HepG2 (cell line): Measurements from ENCODE around the gene POMT1. TPM values are rescaled to one million over a fixed set of nuclear protein-coding genes. Genes with fewer than 3 reads are reported as not detected.

Experiments used
- CERS6 ChIP-seq: sonication (generic); formaldehyde crosslinking; IDR thresholded peaks from 2 replicates; pipeline ENCODE4 v1.5.0; 2020; ENCODE audit warnings: missing genetic modification reagents
- PTBP1 ChIP-seq: fragments of 200-400 bp; formaldehyde crosslinking; IDR thresholded peaks from 2 replicates; pipeline ENCODE4 v1.6.1; 2018; ENCODE audit warnings: low read length, low read depth; ENCODE audit not compliant: poor library complexity, severe bottlenecking
- TBP ChIP-seq: sonication (generic); formaldehyde crosslinking; IDR thresholded peaks from 2 replicates; pipeline ENCODE4 v1.5.0; 2020; ENCODE audit warnings: missing genetic modification reagents
- TFDP1 ChIP-seq: IDR thresholded peaks from 2 replicates; pipeline ENCODE4 v1.6.1; 2016; ENCODE audit warnings: missing compliant biosample characterization, missing genetic modification reagents, borderline replicate concordance
- THAP11 ChIP-seq: IDR thresholded peaks from 2 replicates; pipeline ENCODE4 v1.6.1; 2016; ENCODE audit warnings: missing biosample characterization, missing genetic modification reagents
- THAP9 ChIP-seq: sonication (generic); formaldehyde crosslinking; IDR thresholded peaks from 2 replicates; pipeline ENCODE4; 2020; ENCODE audit warnings: missing genetic modification reagents, mild to moderate bottlenecking, borderline replicate concordance
- YEATS4 ChIP-seq: sonication (generic); formaldehyde crosslinking; IDR thresholded peaks from 2 replicates; pipeline ENCODE4 v1.4.0; 2020; ENCODE audit warnings: missing genetic modification reagents, borderline replicate concordance
- ZBTB2 ChIP-seq: sonication (generic); formaldehyde crosslinking; IDR thresholded peaks from 2 replicates; pipeline ENCODE4 v1.8.0; 2022; ENCODE audit warnings: low read depth, missing genetic modification reagents
- ZMAT3 ChIP-seq: sonication (generic); formaldehyde crosslinking; conservative IDR thresholded peaks from 2 replicates; pipeline ENCODE4 v1.7.0; 2021; ENCODE audit warnings: missing genetic modification reagents
- ZNF337 ChIP-seq: sonication (generic); formaldehyde crosslinking; IDR thresholded peaks from 2 replicates; pipeline ENCODE4 v1.5.1; 2020; ENCODE audit warnings: missing genetic modification reagents, low read depth, mild to moderate bottlenecking, borderline replicate concordance
- ZNF572 ChIP-seq: sonication (generic); formaldehyde crosslinking; IDR thresholded peaks from 2 replicates; pipeline ENCODE4 v1.5.1; 2020; ENCODE audit warnings: mild to moderate bottlenecking, missing genetic modification reagents
- polyA plus RNA-seq, 8 experiments: library from polyadenylated mRNA; depleted of rRNA in 3 of 8; stranded (reverse) in 7 of 8; unstranded in 1 of 8; fragments of >200 nt; fragmentation: Illumina TruSeq in 4 of 8; extraction: Trizol in 4 of 8; gene quantifications; 2 replicates each; pipeline versions ENCODE4 v1.2.1 to v1.2.3, GENCODE V29; 2011 to 2016; ENCODE audit warnings: low read depth in 4 of 8, missing spikeins in 1 of 8, mixed read lengths in 1 of 8; ENCODE audit not compliant: insufficient read depth in 1 of 8
- total RNA-seq, 5 experiments: library from RNA; depleted of rRNA; stranded (reverse); fragments of >200 nt; fragmentation: Illumina TruSeq; extraction: Trizol; gene quantifications; 2 replicates each; pipeline ENCODE4 v1.2.3, GENCODE V29; 2016; ENCODE audit warnings: low read depth in 1 of 5

POMT1 gene
- total and polyA plus RNA-seq, 2 of the 13 experiments (the other 11 are each of a cell fraction or from before 2014, with no cell fraction given), result 21.6 to 22.7 TPM

- no peak for TF ChIP-seq CERS6 (CRISPR knock-in tag)
- TF ChIP-seq ZBTB2 (CRISPR knock-in tag), result no peak
- TF ChIP-seq TBP (CRISPR knock-in tag), result no peak
- no peak for TF ChIP-seq ZNF572 (CRISPR knock-in tag)
- TF ChIP-seq PTBP1, result no peak
- no peak for TF ChIP-seq THAP11
- TF ChIP-seq ZNF337 (CRISPR knock-in tag), result no peak
- 0 out of 2 replicates have a peak, but pooled peaks have one; percentile 10 for TF ChIP-seq THAP9
- TF ChIP-seq TFDP1 (CRISPR knock-in tag), result peak; percentile 31; the same call in 1 of the 2 replicates
- peak; percentile 35 for TF ChIP-seq ZMAT3 (CRISPR knock-in tag)
- 0 out of 2 replicates have a peak, but pooled peaks have one; percentile 17 for TF ChIP-seq YEATS4
Measured at GRCh38 chr9:131530546-131530919, 27.8 kb downstream of the POMT1 start (continued).
